AG09319 (cell line): Measurements from ENCODE around the gene PLAC8.

Experiments used
- DNase-seq: peaks from one replicate; pipeline ENCODE4 v3.0.0-alpha.2; 2010; ENCODE audit warnings: low read depth; ENCODE audit errors: extremely low read depth
- TF ChIP-seq, protein P1 (sequence below): IDR thresholded peaks from 2 replicates; pipeline ENCODE4 v1.5.1; 2011; ENCODE audit warnings: low read depth, mild to moderate bottlenecking, inconsistent platforms, low read length, moderate library complexity

Gene PLAC8

GRCh38 chr4:83110970-83111750 is 3.4 kb downstream of the PLAC8 start:
- no peak for DNase-seq
- TF ChIP-seq, protein P1, sequence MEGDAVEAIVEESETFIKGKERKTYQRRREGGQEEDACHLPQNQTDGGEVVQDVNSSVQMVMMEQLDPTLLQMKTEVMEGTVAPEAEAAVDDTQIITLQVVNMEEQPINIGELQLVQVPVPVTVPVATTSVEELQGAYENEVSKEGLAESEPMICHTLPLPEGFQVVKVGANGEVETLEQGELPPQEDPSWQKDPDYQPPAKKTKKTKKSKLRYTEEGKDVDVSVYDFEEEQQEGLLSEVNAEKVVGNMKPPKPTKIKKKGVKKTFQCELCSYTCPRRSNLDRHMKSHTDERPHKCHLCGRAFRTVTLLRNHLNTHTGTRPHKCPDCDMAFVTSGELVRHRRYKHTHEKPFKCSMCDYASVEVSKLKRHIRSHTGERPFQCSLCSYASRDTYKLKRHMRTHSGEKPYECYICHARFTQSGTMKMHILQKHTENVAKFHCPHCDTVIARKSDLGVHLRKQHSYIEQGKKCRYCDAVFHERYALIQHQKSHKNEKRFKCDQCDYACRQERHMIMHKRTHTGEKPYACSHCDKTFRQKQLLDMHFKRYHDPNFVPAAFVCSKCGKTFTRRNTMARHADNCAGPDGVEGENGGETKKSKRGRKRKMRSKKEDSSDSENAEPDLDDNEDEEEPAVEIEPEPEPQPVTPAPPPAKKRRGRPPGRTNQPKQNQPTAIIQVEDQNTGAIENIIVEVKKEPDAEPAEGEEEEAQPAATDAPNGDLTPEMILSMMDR: no peak

- DNase-seq: peak; percentile 54
- TF ChIP-seq, protein P1: peak; percentile 83
These were observed 4.1 kb downstream of the PLAC8 start for GRCh38 chr4:83110223-83110945.

GRCh38 chr4:83109480-83110222 is 4.9 kb downstream of the PLAC8 start:
- DNase-seq: no peak
- TF ChIP-seq, protein P1: no peak

- TF ChIP-seq, protein P1: no peak
- DNase-seq: no peak
These were observed 6.2 kb downstream of the PLAC8 start for GRCh38 chr4:83108101-83108861.

DNA sequence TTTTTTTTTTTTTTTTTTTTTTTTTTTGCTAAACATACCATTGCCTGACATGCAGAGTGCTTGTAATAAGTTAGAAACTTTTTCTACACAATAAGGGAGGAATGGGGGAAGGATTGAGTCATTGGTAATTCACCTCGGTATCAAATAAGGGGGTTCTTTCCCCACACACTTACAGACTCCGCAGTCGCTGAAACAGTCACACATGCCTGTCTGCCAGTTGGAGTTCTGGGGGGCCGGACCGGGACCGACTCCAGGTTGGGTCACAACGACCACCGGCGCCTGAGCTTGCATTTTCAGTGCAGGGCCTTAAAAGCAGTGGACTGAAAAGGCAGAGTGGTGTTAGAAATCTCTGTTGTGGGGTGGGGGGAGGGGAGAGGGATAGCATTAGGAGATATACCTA is 6.9 kb downstream of the PLAC8 start:
- no peak for DNase-seq
- TF ChIP-seq, protein P1: no peak

- DNase-seq: no peak
- TF ChIP-seq, protein P1: no peak
These were observed 9.5 kb downstream of the PLAC8 start for GRCh38 chr4:83104991-83105390.
